Subcutaneous adipose tissue (tissue), 4 donors: Measurements from ENCODE around the gene CNST. TPM values are rescaled to one million over a fixed set of nuclear protein-coding genes. Genes with fewer than 3 reads are reported as not detected.

Experiments
- CTCF ChIP-seq: fragments of 450-650 bp; IDR thresholded peaks from one replicate; pipeline ENCODE4 v1.5.1; 2016; ENCODE audit warnings: low read depth, mild to moderate bottlenecking, control low read depth, antibody characterized with exemption, moderate library complexity
- small RNA-seq: library from RNA; depleted of rRNA; stranded (forward); fragments of <200 nt; gene quantifications from one replicate; pipeline ENCODE3, GENCODE V24; 2016
- total RNA-seq, 4 donors: library from RNA; depleted of rRNA; stranded (reverse); fragments of >200 nt; gene quantifications; one replicate each; pipeline ENCODE4 v1.1.0, GENCODE V29; 2016

The CNST gene
- total RNA-seq, 4 donors from 2014 or later: 26.9 to 45.7 (median 30.9) TPM

- TF ChIP-seq CTCF: no peak
Measured at GRCh38 chr1:246708166-246708565, 141.9 kb downstream of the CNST start.

GRCh38 chr1:246709196-246709595, 142.9 kb downstream of the CNST start:
- TF ChIP-seq CTCF: no peak

GRCh38 chr1:246709835-246710234, 143.6 kb downstream of the CNST start:
- no peak for TF ChIP-seq CTCF

- no peak for TF ChIP-seq CTCF
Measured at GRCh38 chr1:246711548-246712003, 145.3 kb downstream of the CNST start.

Small RNA genes lying within 50 kb of the gene (small RNA-seq; reads per million reads assigned to genes)
- gene AL356583.2 (not detected), gene AL591623.2 (not detected)

Other genes starting within 250 kb of the CNST start
- gene SMYD3, start 59.2 kb upstream of the CNST start, total RNA-seq: 10 to 100 TPM; 15.6 to 21.1 (median 18.4) TPM
- gene TFB2M, start 195 bp upstream of the CNST start, total RNA-seq: 10 to 100 TPM in 2 of 4 donors, 1 to 10 TPM in 2; 5.8 to 12.1 (median 8.6) TPM
- 10 to 100 TPM; 46.2 to 80.7 (median 53.5) TPM for gene SCCPDH, start 158.0 kb downstream of the CNST start, total RNA-seq